ENCODE results near the gene TNIP1. TPM values are rescaled to one million over a fixed set of nuclear protein-coding genes. Genes with fewer than 3 reads are reported as not detected.
A peak's percentile ranks its signal among the peaks of the same experiment; 100 is the strongest.

The TNIP1 gene
- 114 TPM for total RNA-seq
- long read RNA-seq, transcript TNIP1-211 (18 exons, 2,274 nt) = major isoform, 68 of 116 reads
- long read RNA-seq, transcript TNIP1-202 (18 exons, 2,935 nt) = minor isoform, 8 of 116 reads
- long read RNA-seq, transcript TNIP1-205 (18 exons, 2,200 nt) = minor isoform, 8 of 116 reads
- long read RNA-seq, partial matches to known transcripts = 12 of 116 reads
- long read RNA-seq, other reads (novel, unspliced or antisense) = 18 of 116 reads

- peak; percentile 96 for ATAC-seq
- peak; percentile 95 for DNase-seq (ENCODE audit: missing footprints)
- intact Hi-C loops (cut with DNase I) = loop anchor here (2.0 kb wide), 2 partner anchors 18 to 34 kb away; no protein-coding TSS in a partner anchor
Observed at GRCh38 chr5:151080613-151081430, at the start of gene TNIP1. Gene TNIP1, minus strand, starts transcription at chr5:151081034. Its CDS starts 15,939 bp downstream, at chr5:151065095.

DNA sequence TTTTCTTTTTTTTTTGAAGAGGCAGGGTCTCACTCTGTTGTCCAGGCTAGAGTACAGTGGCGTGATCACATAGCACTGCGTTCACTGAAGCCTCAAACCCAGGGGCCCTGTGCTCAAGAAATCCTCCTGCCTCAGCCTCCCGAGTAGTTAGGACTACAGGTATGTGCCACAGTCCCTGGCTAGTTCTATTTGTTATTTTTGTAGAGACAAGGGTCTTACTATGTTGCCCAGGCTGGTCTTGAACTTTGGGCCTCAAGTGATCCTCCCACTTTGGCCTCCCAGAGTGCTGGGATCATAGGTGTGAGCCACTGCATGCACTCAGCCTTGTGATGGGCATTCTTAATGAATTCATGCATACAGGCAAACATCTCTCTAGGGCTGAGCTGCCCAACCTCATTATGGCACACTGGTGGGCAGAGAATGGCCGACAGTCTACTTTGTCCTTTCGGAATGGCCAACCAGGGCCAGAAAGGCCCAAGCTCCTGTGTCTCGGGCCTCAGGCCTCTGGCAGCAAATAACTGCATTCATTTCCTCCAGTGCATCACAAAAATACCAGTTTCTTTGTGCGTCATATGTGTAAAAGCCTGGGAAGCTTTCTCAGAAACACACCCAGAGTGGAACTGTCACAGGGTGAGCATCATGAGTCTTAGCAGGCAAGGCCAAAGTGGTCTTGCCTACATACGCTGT lies 49.5 kb upstream of the TNIP1 start:
- DNase-seq (ENCODE audit: missing footprints) (no peak), ATAC-seq (no peak)
- intact Hi-C loops (cut with DNase I) = no loop called here

DNA sequence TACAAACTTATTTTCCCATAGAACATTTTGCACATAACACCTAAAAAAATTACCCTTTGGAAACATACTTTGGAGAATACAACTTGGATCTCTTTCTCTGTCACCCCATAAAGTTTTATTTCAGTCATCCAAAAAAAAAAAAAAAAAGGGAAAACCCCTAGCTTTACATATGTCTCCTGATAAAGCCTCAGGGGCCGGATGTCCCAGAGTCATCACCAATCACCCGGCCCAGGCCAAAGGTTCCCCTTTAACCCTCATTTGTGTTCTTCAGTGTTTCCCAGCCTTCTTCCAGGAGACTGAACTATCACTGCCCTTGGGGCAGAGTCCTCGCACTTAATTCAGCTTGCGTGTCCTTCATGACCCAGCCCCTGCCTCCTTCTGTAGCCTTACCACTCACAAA lies 48.0 kb upstream of the TNIP1 start:
- intact Hi-C loops (cut with DNase I) = loop anchor here (10.0 kb wide), 1 partner anchor 186 kb away; no protein-coding TSS in a partner anchor
- DNase-seq (ENCODE audit: missing footprints) (no peak), ATAC-seq (no peak)

DNA sequence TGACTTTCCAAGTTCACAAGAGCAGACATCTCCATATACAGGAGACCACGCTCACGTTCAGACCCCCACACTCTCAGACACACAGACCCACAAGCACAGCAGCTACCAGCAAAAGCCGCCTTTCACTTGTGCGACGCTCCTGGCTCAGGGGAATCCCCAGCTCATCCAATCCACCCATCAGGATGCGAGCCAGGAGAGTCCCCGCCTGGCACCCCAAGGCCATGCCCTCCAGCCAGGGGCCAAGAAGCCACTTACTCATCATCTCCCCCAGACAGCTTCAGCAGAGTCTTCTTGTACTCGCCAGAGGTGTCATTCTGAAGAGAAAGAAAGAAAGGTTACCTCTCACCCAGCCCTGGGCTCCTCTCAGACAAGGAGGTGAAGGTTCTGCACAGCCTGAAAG lies 47.1 kb upstream of the TNIP1 start:
- intact Hi-C loops (cut with DNase I) = loop anchor here (10.0 kb wide), 1 partner anchor 187 kb away; no protein-coding TSS in a partner anchor
- ATAC-seq (no peak), DNase-seq (ENCODE audit: missing footprints) (no peak)

- DNase-seq (ENCODE audit: missing footprints) (peak; percentile 93), ATAC-seq (peak; percentile 60)
- intact Hi-C loops (cut with DNase I) = loop anchor here (1.0 to 10.0 kb wide), 2 partner anchors 38 to 189 kb away; no protein-coding TSS in a partner anchor
Observed at GRCh38 chr5:151126199-151126645, 45.4 kb upstream of the TNIP1 start.

GRCh38 chr5:151125421-151125820 lies 44.6 kb upstream of the TNIP1 start:
- intact Hi-C loops (cut with DNase I) = loop anchor here (2.0 to 10.0 kb wide), 2 partner anchors 113 to 189 kb away; no protein-coding TSS in a partner anchor
- DNase-seq (ENCODE audit: missing footprints) (no peak), ATAC-seq (no peak)

DNA sequence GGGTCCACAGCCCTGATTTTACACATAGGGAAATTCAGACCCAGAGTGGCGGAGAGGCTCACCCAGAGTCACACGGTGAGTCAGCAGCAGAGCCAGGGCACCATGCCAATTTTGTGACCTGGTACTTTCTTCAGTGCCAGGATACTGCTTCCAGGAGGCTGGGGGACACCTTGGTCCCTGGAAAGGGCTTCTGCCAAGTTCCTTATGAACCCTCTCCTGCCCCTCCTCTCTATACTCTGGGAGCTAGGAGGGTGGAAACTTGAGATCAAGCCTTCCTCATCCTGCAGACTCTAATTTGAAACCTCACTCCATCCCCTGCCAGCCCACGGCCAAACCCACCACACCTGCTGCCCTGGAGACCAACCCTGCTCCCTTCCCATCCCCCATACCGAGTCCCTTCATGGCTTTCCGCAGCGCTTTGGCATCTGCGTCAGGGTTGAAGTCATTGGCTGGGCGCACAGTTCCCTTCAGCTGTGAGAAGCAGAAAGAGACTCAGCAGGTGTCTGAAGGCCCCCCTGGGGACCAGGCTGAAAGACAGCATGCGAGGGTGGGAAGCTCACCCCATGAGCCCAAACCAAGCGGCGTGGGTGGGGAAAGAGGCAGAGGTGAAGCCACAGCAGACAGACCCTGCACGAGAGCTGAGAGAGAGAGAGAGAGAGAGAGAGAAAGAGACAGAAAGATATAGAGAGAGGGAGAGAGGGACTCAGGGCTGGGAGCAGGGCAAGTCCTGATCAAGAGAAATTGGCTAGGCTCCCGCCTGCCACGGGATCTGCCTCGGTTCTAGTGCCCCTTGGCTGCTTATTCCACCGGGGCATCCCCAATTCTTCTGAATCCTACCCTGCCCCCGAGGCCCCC lies 43.3 kb upstream of the TNIP1 start:
- peak; percentile 49 for ATAC-seq
- DNase-seq (ENCODE audit: missing footprints) = peak; percentile 76
- intact Hi-C loops (cut with DNase I) = loop anchor here (2.0 to 10.0 kb wide), 2 partner anchors 115 to 191 kb away; no protein-coding TSS in a partner anchor

- DNase-seq (ENCODE audit: missing footprints) (no peak), ATAC-seq (no peak)
- intact Hi-C loops (cut with DNase I) = loop anchor here (10.0 kb wide), 1 partner anchor 192 kb away; no protein-coding TSS in a partner anchor
Observed at GRCh38 chr5:151122828-151123227, 42.0 kb upstream of the TNIP1 start.

GRCh38 chr5:151121665-151122064 lies 40.8 kb upstream of the TNIP1 start:
- no peak for ATAC-seq
- intact Hi-C loops (cut with DNase I) = loop anchor here (10.0 kb wide), 1 partner anchor 193 kb away; no protein-coding TSS in a partner anchor
- no peak for DNase-seq (ENCODE audit: missing footprints)

GRCh38 chr5:151121095-151121494 lies 40.3 kb upstream of the TNIP1 start:
- intact Hi-C loops (cut with DNase I) = loop anchor here (10.0 kb wide), 1 partner anchor 194 kb away; no protein-coding TSS in a partner anchor
- ATAC-seq = no peak
- DNase-seq (ENCODE audit: missing footprints) = no peak

DNA sequence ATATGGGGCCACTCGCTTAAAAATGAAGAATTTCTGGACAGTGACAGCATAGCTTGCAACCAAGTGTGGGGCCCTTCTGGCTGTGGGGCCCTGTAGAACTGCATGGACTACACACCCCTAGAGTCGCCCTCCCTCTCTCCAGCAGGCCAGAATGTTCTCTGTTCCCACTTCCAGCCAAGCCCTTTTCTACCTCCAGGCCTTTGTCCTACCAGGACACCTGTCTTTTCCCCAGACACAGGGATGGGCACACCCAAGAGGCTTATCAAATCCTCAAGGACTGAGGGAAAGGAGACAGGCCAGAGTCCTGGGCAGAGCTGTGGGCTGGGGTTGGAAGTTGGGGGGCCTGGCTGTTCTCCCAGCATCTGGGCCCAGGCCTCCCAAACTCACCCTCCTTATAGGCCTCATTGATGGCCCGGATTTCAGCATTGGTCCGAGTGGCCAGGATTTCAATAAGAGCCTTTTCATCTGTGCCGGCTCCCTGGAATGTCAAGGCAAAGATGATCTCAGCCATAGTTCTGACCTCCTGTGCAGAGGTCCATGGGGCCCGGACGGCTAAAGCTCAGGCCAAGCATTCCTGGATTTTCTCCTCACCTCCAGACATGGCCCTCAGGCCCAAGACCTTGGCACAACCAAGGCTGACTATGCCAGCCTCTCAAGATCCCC lies 38.2 kb upstream of the TNIP1 start:
- intact Hi-C loops (cut with DNase I) = no loop called here

GRCh38 chr5:151115272-151115905 lies 34.6 kb upstream of the TNIP1 start:
- ATAC-seq (peak; percentile 68), DNase-seq (ENCODE audit: missing footprints) (peak; percentile 88)
- intact Hi-C loops (cut with DNase I) = loop anchor here (1.0 to 2.0 kb wide), 3 partner anchors 35 to 115 kb away; partner anchors contain the start of gene TNIP1

More for the DNA sequence above, 38.2 kb upstream of the TNIP1 start:
- DNase-seq (ENCODE audit: missing footprints) (no peak), ATAC-seq (no peak)

DNA sequence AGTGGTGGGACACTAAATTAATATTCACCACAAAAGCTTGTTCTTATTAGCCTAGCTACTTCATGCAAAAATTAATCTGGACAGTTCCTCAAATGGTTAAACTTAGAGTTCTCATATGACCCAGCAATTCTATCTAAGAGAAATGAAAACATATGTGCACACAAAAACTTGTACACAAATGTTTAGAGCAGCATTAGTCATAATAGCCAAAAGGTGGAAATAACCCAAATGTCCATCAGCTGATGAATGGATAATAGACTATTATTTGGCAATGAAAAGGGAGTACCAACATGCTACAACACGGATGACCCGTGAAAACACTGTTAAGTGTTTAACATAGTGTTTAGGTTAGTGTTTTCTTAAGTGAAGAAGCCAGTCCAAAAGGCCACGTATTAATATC lies 32.8 kb upstream of the TNIP1 start:
- ATAC-seq (no peak), DNase-seq (ENCODE audit: missing footprints) (no peak)
- intact Hi-C loops (cut with DNase I) = loop anchor here (2.0 kb wide), 2 partner anchors 33 to 113 kb away; partner anchors contain the start of gene TNIP1

DNA sequence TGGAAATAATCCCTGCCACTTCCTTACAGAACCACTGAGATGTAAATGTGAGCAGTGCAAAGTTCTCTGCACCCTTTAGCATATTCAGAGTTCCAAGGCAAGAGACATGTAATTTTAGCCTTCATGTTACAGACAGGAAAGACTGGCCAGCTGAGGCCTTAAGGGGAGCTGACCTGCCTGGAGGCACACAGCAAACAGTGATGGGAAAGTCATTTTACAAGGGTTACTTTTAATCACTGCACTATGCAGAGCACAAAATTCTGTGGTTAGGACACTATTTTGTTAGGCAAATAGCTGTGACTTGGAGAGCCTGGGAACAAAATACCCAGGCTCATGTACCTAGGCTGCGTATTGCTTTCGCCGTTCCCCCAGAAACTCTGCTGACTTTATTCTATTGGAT lies 30.2 kb upstream of the TNIP1 start:
- intact Hi-C loops (cut with DNase I) = no loop called here

GRCh38 chr5:151110122-151110681 lies 29.4 kb upstream of the TNIP1 start:
- peak; percentile 38 for ATAC-seq
- intact Hi-C loops (cut with DNase I) = no loop called here

More for the DNA sequence above, 30.2 kb upstream of the TNIP1 start:
- no peak for ATAC-seq
- no peak for DNase-seq (ENCODE audit: missing footprints)

DNA sequence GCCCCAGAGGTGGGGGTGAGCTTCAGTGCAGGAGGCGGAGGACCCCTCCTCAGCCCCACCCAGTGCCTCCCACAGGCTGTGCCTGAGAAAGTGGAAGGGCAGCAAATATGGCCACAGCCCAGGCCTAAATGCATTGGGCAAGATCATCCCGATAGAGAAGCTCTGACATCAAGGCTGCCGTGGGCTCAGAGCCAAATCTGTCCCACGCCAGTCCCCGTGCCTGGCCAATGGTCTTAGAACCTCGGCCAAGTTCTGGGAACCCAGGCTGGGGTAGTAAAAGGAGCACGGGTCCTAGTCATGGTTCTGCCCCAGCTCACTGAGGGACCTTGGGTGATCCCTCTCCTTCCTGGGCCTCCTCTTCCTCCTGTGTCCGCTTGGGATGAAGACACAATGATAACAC lies 27.7 kb upstream of the TNIP1 start:
- ATAC-seq (no peak), DNase-seq (ENCODE audit: missing footprints) (no peak)
- intact Hi-C loops (cut with DNase I) = no loop called here

More at GRCh38 chr5:151110122-151110681, 29.4 kb upstream of the TNIP1 start:
- no peak for DNase-seq (ENCODE audit: missing footprints)

Measured in Right ventricle myocardium inferior (tissue), 1 donor.